ENCODE data around the gene NAA15. TPM values are rescaled to one million over a fixed set of nuclear protein-coding genes. Genes with fewer than 3 reads are reported as not detected.

NAA15 gene
- polyA plus RNA-seq, 3 donors, result 5.2 to 20.2 (median 8.8) TPM

DNA sequence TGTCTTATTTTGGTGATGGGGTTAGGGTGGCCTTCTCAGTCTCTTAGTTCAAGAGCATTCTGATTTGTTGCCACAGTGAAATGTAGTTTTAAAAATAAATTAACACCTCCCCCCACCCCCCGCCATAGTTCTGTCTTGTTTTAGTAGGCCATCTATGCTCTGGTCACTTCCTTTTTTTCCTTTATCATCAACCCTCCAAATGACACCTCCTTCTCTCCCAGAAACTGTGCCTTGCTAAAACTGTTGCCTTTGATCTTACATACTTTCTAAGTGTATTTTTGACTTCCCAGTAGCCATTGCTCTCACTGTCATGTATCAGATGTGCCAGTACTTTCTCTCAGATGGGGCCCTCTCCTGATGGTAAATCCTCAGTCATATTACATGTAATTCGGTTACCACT, 15.4 kb downstream of the NAA15 start:
- Mint-ChIP-seq H3K4me3 (no peak overlapping the region), H3K36me3 (peaks cover 0 to 7% of the 10 kb centered on the region in 2 donors), H3K4me1 (peaks cover 48% of the 10 kb centered on the region)

GRCh38 chr4:139317635-139318034, 16.3 kb downstream of the NAA15 start:
- H3K36me3 ChIP-seq (replicated peaks in 1 of 2; ENCODE audit: control insufficient read depth in 1 of 2, insufficient read depth in 2 of 2, low read length in 2 of 2), result no peaks in the 10 kb centered on the region
- intact Hi-C loops (cut with micrococcal nuclease), result no loop called here
- H3K9me3 ChIP-seq (replicated peaks in 1 of 2; ENCODE audit: control insufficient read depth in 1 of 2, insufficient read depth in 1 of 2, low read length in 2 of 2), result no peaks in the 10 kb centered on the region
- peaks cover 79% of the 10 kb centered on the region for H4K20me1 ChIP-seq (ENCODE audit: insufficient read depth, low read length)
- peaks cover 100% of the 10 kb centered on the region for H3K79me2 ChIP-seq (ENCODE audit: insufficient read depth, low read length)
- no peak overlapping the region for H3K27ac ChIP-seq (ENCODE audit: low read depth in 1 of 2, low read length in 2 of 2)
- no peak overlapping the region for H3K9ac ChIP-seq (ENCODE audit: insufficient read depth, low read length, poor library complexity, severe bottlenecking)
- Mint-ChIP-seq H3K36me3 (peaks cover 0 to 7% of the 10 kb centered on the region in 2 donors), H3K4me1 (peaks cover 44% of the 10 kb centered on the region), H3K4me3 (no peak overlapping the region), H3K9me3 (no peaks in the 10 kb centered on the region), H3K27ac (peak overlapping the region in 1 of 7 donors; percentile 41), H3K27me3 (ENCODE audit: low read depth in 3 of 3) (no peaks in the 10 kb centered on the region)
- TF ChIP-seq, protein P1, sequence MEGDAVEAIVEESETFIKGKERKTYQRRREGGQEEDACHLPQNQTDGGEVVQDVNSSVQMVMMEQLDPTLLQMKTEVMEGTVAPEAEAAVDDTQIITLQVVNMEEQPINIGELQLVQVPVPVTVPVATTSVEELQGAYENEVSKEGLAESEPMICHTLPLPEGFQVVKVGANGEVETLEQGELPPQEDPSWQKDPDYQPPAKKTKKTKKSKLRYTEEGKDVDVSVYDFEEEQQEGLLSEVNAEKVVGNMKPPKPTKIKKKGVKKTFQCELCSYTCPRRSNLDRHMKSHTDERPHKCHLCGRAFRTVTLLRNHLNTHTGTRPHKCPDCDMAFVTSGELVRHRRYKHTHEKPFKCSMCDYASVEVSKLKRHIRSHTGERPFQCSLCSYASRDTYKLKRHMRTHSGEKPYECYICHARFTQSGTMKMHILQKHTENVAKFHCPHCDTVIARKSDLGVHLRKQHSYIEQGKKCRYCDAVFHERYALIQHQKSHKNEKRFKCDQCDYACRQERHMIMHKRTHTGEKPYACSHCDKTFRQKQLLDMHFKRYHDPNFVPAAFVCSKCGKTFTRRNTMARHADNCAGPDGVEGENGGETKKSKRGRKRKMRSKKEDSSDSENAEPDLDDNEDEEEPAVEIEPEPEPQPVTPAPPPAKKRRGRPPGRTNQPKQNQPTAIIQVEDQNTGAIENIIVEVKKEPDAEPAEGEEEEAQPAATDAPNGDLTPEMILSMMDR (IDR thresholded peaks at IDR 0.05), result no peak
- H3K27me3 ChIP-seq (ENCODE audit: control insufficient read depth in 2 of 2, insufficient read depth in 2 of 2, low read length in 2 of 2), result no peaks in the 10 kb centered on the region
- DNase-seq, result no peak
- H3K4me1 ChIP-seq (ENCODE audit: control insufficient read depth in 1 of 2, insufficient read depth in 2 of 2, low read length in 2 of 2), result peaks cover 16 to 17% of the 10 kb centered on the region in 2 donors
- H3K4me2 ChIP-seq (replicated peaks; ENCODE audit: extremely low read depth, low read length, poor library complexity, severe bottlenecking), result no peak overlapping the region
- H2AFZ ChIP-seq (ENCODE audit: insufficient read depth, low read depth, low read length, poor library complexity, severe bottlenecking), result no peak overlapping the region
- no peak overlapping the region for H3K4me3 ChIP-seq (replicated peaks in 1 of 3; ENCODE audit: low read depth in 2 of 3, low read length in 3 of 3)

More for the DNA sequence above, 15.4 kb downstream of the NAA15 start:
- Histone ChIP-seq H3K27ac (ENCODE audit: low read depth in 1 of 2, low read length in 2 of 2) (peak overlapping the region in 1 of 2 donors; percentile 30), H4K20me1 (ENCODE audit: insufficient read depth, low read length) (peaks cover 83% of the 10 kb centered on the region), H3K9me3 (replicated peaks in 1 of 2; ENCODE audit: control insufficient read depth in 1 of 2, insufficient read depth in 1 of 2, low read length in 2 of 2) (no peaks in the 10 kb centered on the region), H3K79me2 (ENCODE audit: insufficient read depth, low read length) (peaks cover 100% of the 10 kb centered on the region), H2AFZ (ENCODE audit: insufficient read depth, low read depth, low read length, poor library complexity, severe bottlenecking) (no peak overlapping the region), H3K9ac (ENCODE audit: insufficient read depth, low read length, poor library complexity, severe bottlenecking) (no peak overlapping the region), H3K27me3 (ENCODE audit: control insufficient read depth in 2 of 2, insufficient read depth in 2 of 2, low read length in 2 of 2) (no peaks in the 10 kb centered on the region), H3K4me3 (replicated peaks in 1 of 3; ENCODE audit: low read depth in 2 of 3, low read length in 3 of 3) (no peak overlapping the region), H3K4me1 (ENCODE audit: control insufficient read depth in 1 of 2, insufficient read depth in 2 of 2, low read length in 2 of 2) (peaks cover 18 to 20% of the 10 kb centered on the region in 2 donors), H3K36me3 (replicated peaks in 1 of 2; ENCODE audit: control insufficient read depth in 1 of 2, insufficient read depth in 2 of 2, low read length in 2 of 2) (no peaks in the 10 kb centered on the region), H3K4me2 (replicated peaks; ENCODE audit: extremely low read depth, low read length, poor library complexity, severe bottlenecking) (no peak overlapping the region)
- DNase-seq, result no peak
- intact Hi-C loops (cut with micrococcal nuclease), result no loop called here
- TF ChIP-seq, protein P1 (IDR thresholded peaks at IDR 0.05), result no peak
- 17% methylated on average over 1 of the region's 2 CpGs for WGBS (ENCODE audit: insufficient coverage)
- H3K27ac Mint-ChIP-seq, result peak overlapping the region in 6 of 7 donors; percentile 41 to 71 (median 61)
- no peaks in the 10 kb centered on the region for H3K9me3 Mint-ChIP-seq
- H3K27me3 Mint-ChIP-seq (ENCODE audit: low read depth in 3 of 3), result no peaks in the 10 kb centered on the region
